ENCODE results near the gene SYT8. TPM values are rescaled to one million over a fixed set of nuclear protein-coding genes. Genes with fewer than 3 reads are reported as not detected.

Gene SYT8
- total RNA-seq, 1 donor from 2014 or later, result not detected

GRCh38 chr11:1843796-1844195 lies 9.0 kb downstream of the SYT8 start:
- intact Hi-C loops (cut with micrococcal nuclease), result no loop called here

GRCh38 chr11:1844221-1845094 lies 9.7 kb downstream of the SYT8 start:
- intact Hi-C loops (cut with micrococcal nuclease), result no loop called here

GRCh38 chr11:1845095-1845429 lies 10.3 kb downstream of the SYT8 start:
- intact Hi-C loops (cut with micrococcal nuclease), result no loop called here

- intact Hi-C loops (cut with micrococcal nuclease), result no loop called here
Observed at GRCh38 chr11:1845561-1846452, 11.0 kb downstream of the SYT8 start.

GRCh38 chr11:1846453-1846932 lies 11.7 kb downstream of the SYT8 start:
- intact Hi-C loops (cut with micrococcal nuclease), result no loop called here

- intact Hi-C loops (cut with micrococcal nuclease), result no loop called here
Observed at GRCh38 chr11:1847006-1847735, 12.4 kb downstream of the SYT8 start.

- intact Hi-C loops (cut with micrococcal nuclease), result no loop called here
Observed at GRCh38 chr11:1847926-1848639, 13.3 kb downstream of the SYT8 start.

GRCh38 chr11:1848640-1849430 lies 14.0 kb downstream of the SYT8 start:
- intact Hi-C loops (cut with micrococcal nuclease), result no loop called here

GRCh38 chr11:1851468-1852180 lies 16.8 kb downstream of the SYT8 start:
- intact Hi-C loops (cut with micrococcal nuclease), result loop anchor here (1.0 to 10.0 kb wide), 5 partner anchors 14 to 553 kb away; partner anchors contain the start of gene TSSC4

GRCh38 chr11:1852271-1852876 lies 17.6 kb downstream of the SYT8 start:
- intact Hi-C loops (cut with micrococcal nuclease), result loop anchor here (2.0 to 10.0 kb wide), 3 partner anchors 30 to 552 kb away; partner anchors contain the start of gene TSSC4

- intact Hi-C loops (cut with micrococcal nuclease), result loop anchor here (2.0 to 10.0 kb wide), 3 partner anchors 30 to 552 kb away; partner anchors contain the start of gene TSSC4
Observed at GRCh38 chr11:1852877-1853276, 18.1 kb downstream of the SYT8 start, which contains the start of gene LSP1. TSS of gene LSP1 (plus strand) at chr11:1853084. CDS start at chr11:1853145, 61 bp downstream.

GRCh38 chr11:1853376-1854131 lies 18.8 kb downstream of the SYT8 start:
- intact Hi-C loops (cut with micrococcal nuclease), result loop anchor here (2.0 to 10.0 kb wide), 3 partner anchors 29 to 551 kb away; partner anchors contain the start of gene TSSC4

GRCh38 chr11:1854132-1854948 lies 19.6 kb downstream of the SYT8 start:
- intact Hi-C loops (cut with micrococcal nuclease), result loop anchor here (5.0 to 10.0 kb wide), 2 partner anchors 97 to 550 kb away; partner anchors contain the start of gene TSSC4

GRCh38 chr11:1854949-1855885 lies 20.4 kb downstream of the SYT8 start:
- intact Hi-C loops (cut with micrococcal nuclease), result loop anchor here (5.0 to 10.0 kb wide), 2 partner anchors 98 to 550 kb away; partner anchors contain the start of gene TSSC4

- intact Hi-C loops (cut with micrococcal nuclease), result loop anchor here (10.0 kb wide), 1 partner anchor 549 kb away; the partner anchor contains the start of gene TSSC4
Observed at GRCh38 chr11:1855886-1856265, 21.1 kb downstream of the SYT8 start.

All from T-helper 2 cell treated with Interferon-gamma antibody and Interleukin-4, amounts not matched to agents 100 ng/mL and 5 ng/mL, for 36 hours (primary cell).